Loucy (cell line): ENCODE data around the gene SFXN3.

Source experiments
- H2AFZ ChIP-seq: fragments of 200-600 bp; sonication (generic); 2 replicates; pipeline ENCODE4 v1.6.0; 2016; ENCODE audit warnings: antibody characterized with exemption, mild to moderate bottlenecking, low read length, moderate library complexity
- H3F3A ChIP-seq: fragments of 200-600 bp; 2 replicates; pipeline ENCODE4 v1.6.0; 2016; ENCODE audit warnings: antibody characterized with exemption, low read depth, mild to moderate bottlenecking
- H3K27me3 ChIP-seq: fragments of 200-600 bp; sonication (generic); 2 replicates; pipeline ENCODE4 v1.6.1; 2014; ENCODE audit warnings: low read length, mild to moderate bottlenecking; ENCODE audit not compliant: insufficient read depth, poor library complexity, severe bottlenecking
- H3K36me3 ChIP-seq: fragments of 200-600 bp; sonication (generic); 2 replicates; pipeline ENCODE4 v1.6.1; 2016; ENCODE audit warnings: low read length; ENCODE audit not compliant: insufficient read depth
- H3K4me1 ChIP-seq: fragments of 200-600 bp; sonication (generic); 2 replicates; pipeline ENCODE4 v1.5.1; 2014; ENCODE audit warnings: low read length, mild to moderate bottlenecking; ENCODE audit not compliant: insufficient read depth, poor library complexity, severe bottlenecking
- H3K4me2 ChIP-seq: fragments of 200-600 bp; sonication (generic); 2 replicates; pipeline ENCODE4 v1.6.0; 2014; ENCODE audit warnings: antibody characterized with exemption, low read length, low read depth, mild to moderate bottlenecking; ENCODE audit not compliant: poor library complexity, severe bottlenecking
- H3K4me3 ChIP-seq: fragments of 200-600 bp; sonication (generic); 2 replicates; pipeline ENCODE4 v1.5.1; 2014; ENCODE audit warnings: low read length, mild to moderate bottlenecking, mixed read lengths; ENCODE audit not compliant: poor library complexity, severe bottlenecking
- H3K79me2 ChIP-seq: fragments of 200-600 bp; sonication (generic); 2 replicates; pipeline ENCODE4 v1.6.1; 2014; ENCODE audit warnings: low read length; ENCODE audit not compliant: insufficient read depth
- H3K9ac ChIP-seq: fragments of 200-600 bp; sonication (generic); 2 replicates; pipeline ENCODE4 v1.6.0; 2014; ENCODE audit warnings: mild to moderate bottlenecking, low read depth, low read length, moderate library complexity; ENCODE audit not compliant: poor library complexity, severe bottlenecking
- H3K9me2 ChIP-seq: fragments of 200-600 bp; sonication (generic); replicated peaks from 2 replicates; pipeline ENCODE4 v1.6.1; 2016; ENCODE audit warnings: low read depth, low read length, mixed read lengths
- H3K9me3 ChIP-seq: fragments of 200-600 bp; sonication (generic); 2 replicates; pipeline ENCODE4 v1.6.1; 2014; ENCODE audit warnings: mild to moderate bottlenecking, antibody characterized with exemption, low read length, low read depth; ENCODE audit not compliant: insufficient read depth
- H4K20me1 ChIP-seq: fragments of 200-600 bp; sonication (generic); 2 replicates; pipeline ENCODE4 v1.6.0; 2014; ENCODE audit warnings: antibody characterized with exemption, low read length, mild to moderate bottlenecking; ENCODE audit not compliant: insufficient read depth, poor library complexity, severe bottlenecking
- EZH2phosphoT487 ChIP-seq: fragments of 200-600 bp; IDR thresholded peaks from 2 replicates; pipeline ENCODE4 v1.6.1; 2018; ENCODE audit warnings: antibody characterized with exemption, mild to moderate bottlenecking, moderate library complexity, borderline replicate concordance
- TF ChIP-seq, protein P1 (sequence below): fragments of 200-600 bp; sonication (generic); conservative IDR thresholded peaks from 2 replicates; pipeline ENCODE4 v1.5.1; 2014; ENCODE audit warnings: mild to moderate bottlenecking, antibody characterized with exemption, low read length

SFXN3 gene

DNA sequence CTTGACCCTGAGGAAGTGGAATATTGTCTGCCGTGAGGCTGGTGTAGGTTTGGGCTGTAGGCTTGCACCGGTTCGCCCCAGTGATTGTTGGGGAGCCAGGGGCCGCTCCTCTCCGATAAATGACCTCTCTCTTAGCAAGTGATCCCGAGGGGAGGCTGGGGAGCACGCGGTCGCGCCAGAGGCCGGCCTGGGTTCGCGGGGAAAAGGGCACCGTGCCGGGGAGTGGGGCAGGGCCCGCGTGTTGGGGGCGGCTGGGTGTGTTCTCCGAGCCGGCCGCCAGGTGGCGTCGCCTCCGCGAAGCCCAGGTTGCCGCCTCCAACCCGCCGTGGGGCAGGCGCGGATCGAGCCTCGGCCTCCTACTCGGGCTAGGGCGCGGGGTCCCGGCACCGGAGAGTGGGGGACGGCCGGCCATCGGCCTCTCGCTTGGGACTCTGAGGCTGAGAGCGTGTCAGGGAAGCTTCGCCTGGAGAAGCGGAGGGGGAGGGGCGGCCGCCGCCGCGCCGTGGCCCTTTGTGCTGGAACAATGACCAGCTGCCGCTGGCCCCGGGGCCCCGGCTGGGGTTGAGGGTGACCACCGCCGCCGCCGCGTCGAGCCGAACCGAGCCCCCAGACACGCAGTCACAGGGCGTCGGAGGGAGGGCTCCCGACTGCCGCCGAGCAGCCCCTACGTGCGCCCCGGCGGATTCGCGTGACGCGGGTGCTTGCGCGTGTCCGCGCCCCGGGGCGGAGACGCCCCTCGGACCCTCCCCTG, 31.9 kb upstream of the SFXN3 start:
- TF ChIP-seq, protein P1, sequence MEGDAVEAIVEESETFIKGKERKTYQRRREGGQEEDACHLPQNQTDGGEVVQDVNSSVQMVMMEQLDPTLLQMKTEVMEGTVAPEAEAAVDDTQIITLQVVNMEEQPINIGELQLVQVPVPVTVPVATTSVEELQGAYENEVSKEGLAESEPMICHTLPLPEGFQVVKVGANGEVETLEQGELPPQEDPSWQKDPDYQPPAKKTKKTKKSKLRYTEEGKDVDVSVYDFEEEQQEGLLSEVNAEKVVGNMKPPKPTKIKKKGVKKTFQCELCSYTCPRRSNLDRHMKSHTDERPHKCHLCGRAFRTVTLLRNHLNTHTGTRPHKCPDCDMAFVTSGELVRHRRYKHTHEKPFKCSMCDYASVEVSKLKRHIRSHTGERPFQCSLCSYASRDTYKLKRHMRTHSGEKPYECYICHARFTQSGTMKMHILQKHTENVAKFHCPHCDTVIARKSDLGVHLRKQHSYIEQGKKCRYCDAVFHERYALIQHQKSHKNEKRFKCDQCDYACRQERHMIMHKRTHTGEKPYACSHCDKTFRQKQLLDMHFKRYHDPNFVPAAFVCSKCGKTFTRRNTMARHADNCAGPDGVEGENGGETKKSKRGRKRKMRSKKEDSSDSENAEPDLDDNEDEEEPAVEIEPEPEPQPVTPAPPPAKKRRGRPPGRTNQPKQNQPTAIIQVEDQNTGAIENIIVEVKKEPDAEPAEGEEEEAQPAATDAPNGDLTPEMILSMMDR = peak; percentile 68
- TF ChIP-seq EZH2phosphoT487 = no peak
- peak overlapping the region; percentile 99 for H2AFZ ChIP-seq
- H3K9me2 ChIP-seq = no peaks in the 10 kb centered on the region
- H3K9me3 ChIP-seq = no peaks in the 10 kb centered on the region
- H3K9ac ChIP-seq = peak overlapping the region; percentile 84
- peak overlapping the region; percentile 91 for H3K4me3 ChIP-seq
- no peaks in the 10 kb centered on the region for H3K27me3 ChIP-seq
- peaks cover 4% of the 10 kb centered on the region for H4K20me1 ChIP-seq
- H3F3A ChIP-seq = no peaks in the 10 kb centered on the region
- H3K36me3 ChIP-seq = no peaks in the 10 kb centered on the region; the same call in 1 of the 2 replicates
- peaks cover 37% of the 10 kb centered on the region for H3K4me1 ChIP-seq
- peak overlapping the region; percentile 98 for H3K4me2 ChIP-seq
- peaks cover 43% of the 10 kb centered on the region for H3K79me2 ChIP-seq

DNA sequence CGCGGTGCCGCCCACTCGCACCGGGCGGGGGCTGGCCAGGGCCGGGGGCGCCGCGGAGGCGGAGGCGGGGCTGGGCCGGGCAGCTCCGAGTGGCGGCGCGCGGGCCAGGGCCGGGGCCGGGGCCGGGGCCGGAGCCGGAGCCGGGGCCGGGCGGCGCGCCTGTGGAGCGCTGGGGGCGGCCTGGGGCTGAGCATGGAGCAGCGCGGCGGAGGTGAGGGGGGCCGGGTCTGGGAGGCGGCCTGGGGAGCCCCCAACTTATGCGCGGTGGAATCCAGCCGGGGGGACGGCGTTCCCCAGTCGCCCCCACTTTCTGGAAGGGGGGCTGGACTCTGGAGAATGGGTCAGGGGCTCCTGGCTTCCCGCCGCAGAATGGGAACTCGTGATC, 31.3 kb upstream of the SFXN3 start, which contains the start of gene LZTS2:
LZTS2 (plus strand) TSS at position 67 of the 385 bp plus-strand sequence. CDS start 2,731 bp downstream, outside the sequence.
- Histone ChIP-seq H2AFZ (peak within 1 kb of the TSS; percentile 99), H4K20me1 (peaks cover 4% of the 10 kb centered on the region), H3K9me3 (no peaks in the 10 kb centered on the region), H3F3A (no peaks in the 10 kb centered on the region), H3K27me3 (no peaks in the 10 kb centered on the region), H3K36me3 (no peaks in the 10 kb centered on the region; the same call in 1 of the 2 replicates), H3K4me2 (peak within 1 kb of the TSS; percentile 98), H3K9me2 (no peaks in the 10 kb centered on the region), H3K4me3 (peak within 1 kb of the TSS; percentile 91), H3K79me2 (peaks cover 43% of the 10 kb centered on the region), H3K4me1 (peaks cover 37% of the 10 kb centered on the region), H3K9ac (peak within 1 kb of the TSS; percentile 92)
- TF ChIP-seq EZH2phosphoT487 = no peak
- TF ChIP-seq, protein P1 = no peak

DNA sequence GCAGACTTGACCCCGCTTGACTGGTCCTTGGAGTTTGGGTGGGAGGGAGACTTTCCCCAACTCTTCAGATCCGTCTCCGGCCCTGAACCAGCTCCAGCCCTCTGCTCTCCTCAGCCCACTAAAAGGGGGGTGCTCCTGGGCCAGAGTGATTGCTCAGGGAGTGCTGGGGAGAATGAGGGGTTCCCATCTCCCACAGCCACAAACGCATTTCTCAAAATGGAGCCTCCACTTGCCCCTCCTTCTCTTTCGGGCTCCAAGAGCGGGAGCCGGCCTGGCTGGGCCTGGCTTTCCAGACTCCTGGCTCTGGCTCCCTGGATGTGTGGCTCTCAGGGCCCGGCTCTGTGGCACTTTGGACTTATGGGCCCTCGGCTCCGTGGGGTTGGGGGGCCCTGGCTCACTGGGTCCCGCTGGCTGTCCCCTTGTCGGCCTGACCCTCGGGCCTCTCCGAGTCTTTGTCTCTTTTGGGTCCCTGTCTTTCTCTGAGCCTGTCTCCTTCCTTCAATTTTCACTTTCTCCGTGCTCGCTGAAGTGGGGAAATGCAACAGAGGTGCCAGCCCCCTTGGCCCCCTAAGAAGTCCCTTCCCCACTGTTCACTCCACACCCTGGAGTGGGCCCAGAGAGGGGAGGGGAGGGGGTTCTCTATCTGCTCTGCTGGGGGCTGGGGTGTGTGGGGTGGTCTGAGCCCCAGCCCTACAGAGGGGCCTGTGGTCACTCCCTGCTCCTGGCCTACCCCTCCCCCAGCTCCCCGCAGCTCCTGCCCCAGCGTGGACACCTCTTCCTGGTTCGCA, 30.7 kb upstream of the SFXN3 start:
- Histone ChIP-seq H3K9me2 (no peaks in the 10 kb centered on the region), H3K79me2 (peaks cover 43% of the 10 kb centered on the region), H3K4me1 (peaks cover 37% of the 10 kb centered on the region), H3K36me3 (no peaks in the 10 kb centered on the region; the same call in 1 of the 2 replicates), H3K9ac (peak overlapping the region; percentile 92), H3K27me3 (no peaks in the 10 kb centered on the region), H3K4me3 (peak overlapping the region; percentile 91), H3K9me3 (no peaks in the 10 kb centered on the region), H3K4me2 (peak overlapping the region; percentile 82), H4K20me1 (peaks cover 4% of the 10 kb centered on the region), H3F3A (no peaks in the 10 kb centered on the region), H2AFZ (peak overlapping the region; percentile 32; the same call in 1 of the 2 replicates)
- no peak for TF ChIP-seq EZH2phosphoT487
- TF ChIP-seq, protein P1 = no peak
